H1 (cell line): ENCODE data around the gene CORO7. TPM values are rescaled to one million over a fixed set of nuclear protein-coding genes. Genes with fewer than 3 reads are reported as not detected.

Source experiments
- CTCF ChIA-PET: fragments of 300-600 bp; sonication (Branson Sonifier 250); formaldehyde crosslinking; loops from one replicate; lab custom pipeline; 2021; ENCODE audit not compliant: partially characterized antibody; lab: Charles Lee
- POLR2A ChIA-PET: fragments of 300-600 bp; sonication (Branson Sonifier 250); formaldehyde crosslinking; loops from one replicate; lab custom pipeline; 2021; ENCODE audit warnings: inconsistent platforms; ENCODE audit not compliant: partially characterized antibody; lab: Charles Lee
- DNase-seq, 2 experiments: peaks; one replicate each; pipeline versions ENCODE4 v3.0.0 to v3.0.0-alpha.2; 2010 to 2022; ENCODE audit warnings: low spot score in 2 of 2, low read depth in 1 of 2, mixed read lengths in 1 of 2
- FAIRE-seq: peaks from 2 replicates; lab custom pipeline; 2011; peaks lifted over from hg19 to GRCh38; lab: Jason Lieb, UNC
- H2AFZ ChIP-seq: 2 replicates; pipeline ENCODE4 v1.8.1; 2012; ENCODE audit warnings: low read length, inconsistent platforms
- H2AK5ac ChIP-seq: 2 replicates; pipeline ENCODE4 v1.6.1; 2013; ENCODE audit warnings: low read depth, low read length
- H2BK120ac ChIP-seq: replicated peaks from 2 replicates; pipeline ENCODE3; 2013; ENCODE audit warnings: low read depth, low read length, inconsistent platforms
- H2BK12ac ChIP-seq: 2 replicates; pipeline ENCODE4 v1.6.1; 2013; ENCODE audit warnings: low read depth, low read length
- H2BK15ac ChIP-seq: 2 replicates; pipeline ENCODE4 v1.6.1; 2013; ENCODE audit warnings: low read length
- H2BK20ac ChIP-seq: 2 replicates; pipeline ENCODE4 v1.6.1; 2013; ENCODE audit warnings: low read length
- H2BK5ac ChIP-seq: 2 replicates; pipeline ENCODE4 v1.6.1; 2013; ENCODE audit warnings: low read depth, low read length
- H3K14ac ChIP-seq: 2 replicates; pipeline ENCODE4 v1.6.1; 2013; ENCODE audit warnings: inconsistent platforms; ENCODE audit not compliant: insufficient read length
- H3K18ac ChIP-seq: 2 replicates; pipeline ENCODE4 v1.6.1; 2013; ENCODE audit warnings: low read length; ENCODE audit errors: extremely low read depth
- H3K23ac ChIP-seq: 2 replicates; pipeline ENCODE4 v1.6.1; 2013; ENCODE audit warnings: inconsistent platforms; ENCODE audit not compliant: insufficient read length
- H3K23me2 ChIP-seq: 2 replicates; pipeline ENCODE4 v1.6.1; 2013; ENCODE audit warnings: low read depth, low read length
- H3K27ac ChIP-seq: 2 replicates; pipeline ENCODE4 v1.6.1; 2011; ENCODE audit warnings: low read depth, low read length, inconsistent platforms
- H3K27me3 ChIP-seq, 4 experiments: replicated peaks in 1 of 4; 1 replicate in 1 of 4; 2 replicates in 3 of 4; pipeline versions ENCODE4 v1.6.1 to v1.8.1; 2011 to 2013; ENCODE audit warnings: low read length in 3 of 4, mild to moderate bottlenecking in 3 of 4, inconsistent platforms in 2 of 4, mixed read lengths in 2 of 4, moderate library complexity in 1 of 4; ENCODE audit not compliant: control insufficient read depth in 3 of 4, insufficient read depth in 3 of 4; ENCODE audit errors: extremely low read depth in 1 of 4
- H3K36me3 ChIP-seq, 4 experiments: 2 replicates each; pipeline versions ENCODE4 v1.6.1 to v1.8.1; 2011 to 2013; ENCODE audit warnings: mild to moderate bottlenecking in 4 of 4, low read length in 3 of 4, moderate library complexity in 2 of 4, control low read depth in 1 of 4, inconsistent platforms in 1 of 4; ENCODE audit not compliant: insufficient read depth in 4 of 4, control insufficient read depth in 2 of 4
- H3K4ac ChIP-seq: replicated peaks from 2 replicates; pipeline ENCODE3; 2013; ENCODE audit warnings: low read length, low read depth, mixed read lengths, inconsistent platforms; ENCODE audit not compliant: insufficient read length
- H3K4me1 ChIP-seq, 4 experiments: replicated peaks in 1 of 4; 1 replicate in 1 of 4; 2 replicates in 3 of 4; pipeline versions ENCODE4 v1.6.1 to v1.8.1; 2011 to 2013; ENCODE audit warnings: low read length in 3 of 4, inconsistent platforms in 2 of 4, mixed read lengths in 1 of 4; ENCODE audit not compliant: insufficient read depth in 4 of 4, control insufficient read depth in 3 of 4
- H3K4me2 ChIP-seq, 2 experiments: 2 replicates each; pipeline versions ENCODE4 v1.6.1 to v1.8.1; 2011 to 2013; ENCODE audit warnings: low read depth in 2 of 2, low read length in 2 of 2, control low read depth in 1 of 2, inconsistent platforms in 1 of 2, mild to moderate bottlenecking in 1 of 2; ENCODE audit not compliant: insufficient read depth in 1 of 2
- H3K4me3 ChIP-seq, 4 experiments: fragments of 200-600, 300-600 bp in 1 of 4; sonication (generic), shearing (Covaris generic), sonication (Bioruptor Twin) in 1 of 4; 2 replicates each; pipeline versions ENCODE4 v1.5.1 to v1.8.1; 2011 to 2016; ENCODE audit warnings: low read length in 4 of 4, low read depth in 3 of 4, control low read depth in 2 of 4, inconsistent platforms in 2 of 4, mild to moderate bottlenecking in 2 of 4, mixed read lengths in 1 of 4, moderate library complexity in 1 of 4; ENCODE audit not compliant: insufficient read depth in 2 of 4; ENCODE audit errors: extremely low read depth in 1 of 4
- H3K56ac ChIP-seq: replicated peaks from 2 replicates; pipeline ENCODE3; 2013; ENCODE audit warnings: low read depth, mild to moderate bottlenecking, mixed read lengths, low read length, inconsistent platforms; ENCODE audit not compliant: insufficient read length
- H3K79me1 ChIP-seq: 2 replicates; pipeline ENCODE4 v1.6.1; 2013; ENCODE audit warnings: low read depth, low read length, control low read depth
- H3K79me2 ChIP-seq, 2 experiments: 2 replicates each; pipeline versions ENCODE4 v1.6.1 to v1.8.1; 2012 to 2013; ENCODE audit warnings: low read length in 2 of 2, mild to moderate bottlenecking in 2 of 2, inconsistent platforms in 1 of 2; ENCODE audit not compliant: insufficient read depth in 2 of 2, control insufficient read depth in 1 of 2
- H3K9ac ChIP-seq, 4 experiments: replicated peaks in 1 of 4; 1 replicate in 1 of 4; 2 replicates in 3 of 4; pipeline versions ENCODE4 v1.6.1 to v1.8.1; 2011 to 2013; ENCODE audit warnings: low read depth in 3 of 4, low read length in 3 of 4, control low read depth in 2 of 4, mild to moderate bottlenecking in 2 of 4, moderate library complexity in 2 of 4, inconsistent platforms in 1 of 4; ENCODE audit errors: extremely low read depth in 1 of 4
- H3K9me3 ChIP-seq, 2 experiments: 2 replicates each; pipeline versions ENCODE4 v1.6.1 to v1.8.1; 2012 to 2013; ENCODE audit warnings: mild to moderate bottlenecking in 2 of 2, moderate library complexity in 2 of 2, control low read depth in 1 of 2, inconsistent platforms in 1 of 2, low read depth in 1 of 2, low read length in 1 of 2, mixed read lengths in 1 of 2; ENCODE audit not compliant: insufficient read depth in 2 of 2
- H4K20me1 ChIP-seq, 2 experiments: replicated peaks in 1 of 2; 2 replicates each; pipeline versions ENCODE3 to v1.8.1; 2011 to 2013; ENCODE audit warnings: inconsistent platforms in 2 of 2, low read length in 2 of 2, mild to moderate bottlenecking in 1 of 2; ENCODE audit not compliant: insufficient read depth in 2 of 2, control insufficient read depth in 1 of 2
- H4K5ac ChIP-seq: 2 replicates; pipeline ENCODE4 v1.6.1; 2013; ENCODE audit warnings: low read length, low read depth, mixed read lengths, inconsistent platforms; ENCODE audit not compliant: insufficient read length
- H4K8ac ChIP-seq: 2 replicates; pipeline ENCODE4 v1.8.0; 2013; ENCODE audit warnings: mild to moderate bottlenecking, moderate library complexity, low read length, inconsistent platforms; ENCODE audit not compliant: insufficient read depth; ENCODE audit errors: extremely low read depth
- H4K91ac ChIP-seq: replicated peaks from 2 replicates; pipeline ENCODE3; 2013; ENCODE audit warnings: low read length, mixed read lengths, inconsistent platforms; ENCODE audit not compliant: insufficient read length
- BRCA1 ChIP-seq: IDR thresholded peaks from 2 replicates; pipeline ENCODE4 v1.6.1; 2012; ENCODE audit warnings: low read depth, low read length, improper control_type of control experiment
- PHF8 ChIP-seq: fragments of 200-600 bp; sonication (generic); conservative IDR thresholded peaks from 2 replicates; pipeline ENCODE4 v1.7.1; 2012; ENCODE audit warnings: low read depth, mild to moderate bottlenecking, inconsistent platforms, low read length, moderate library complexity
- SAP30 ChIP-seq: fragments of 300-600 bp; sonication (generic); IDR thresholded peaks from 2 replicates; pipeline ENCODE4 v1.7.1; 2012; ENCODE audit warnings: low read length, moderate library complexity, mild to moderate bottlenecking, inconsistent platforms; ENCODE audit not compliant: insufficient read depth, insufficient replicate concordance
- TBP ChIP-seq: IDR thresholded peaks from 2 replicates; pipeline ENCODE4 v1.6.1; 2011; ENCODE audit warnings: low read depth, low read length, improper control_type of control experiment
- WGBS, 2 experiments: shearing (Covaris generic) in 1 of 2; methylation state at CpG; one replicate each; pipeline versions ENCODE4 v1.1.6 to v1.1.7; 2013 to 2015; ENCODE audit warnings: low lambda C conversion rate in 2 of 2, mixed read lengths in 2 of 2, inconsistent platforms in 1 of 2, low coverage in 1 of 2, missing lambda C conversion rate in 1 of 2; ENCODE audit not compliant: insufficient replicate concordance in 2 of 2, insufficient coverage in 1 of 2, insufficient read length in 1 of 2; ENCODE audit errors: extremely low coverage in 1 of 2, missing lambda C conversion rate in 1 of 2; 5-methylcytosine and 5-hydroxymethylcytosine counted together
- polyA plus RNA-seq, 7 experiments: library from polyadenylated mRNA; depleted of rRNA in 3 of 7; stranded (reverse) in 5 of 7; unstranded in 2 of 7; fragments of >200 nt in 5 of 7; fragments of 200-250 nt in 2 of 7; gene quantifications; 1 replicate in 5 of 7; 2 replicates in 1 of 7; 4 replicates in 1 of 7; pipeline versions ENCODE4 v1.2.1 to v1.2.3, GENCODE V29; 2011 to 2013; ENCODE audit warnings: missing spikeins in 2 of 7, mixed read lengths in 2 of 7
- total RNA-seq: library from RNA; stranded (reverse); fragmentation: NEBNext Ultra II Directional; extraction: Animal tissue kit (Norgen Biotek cat#: 25700); gene quantifications from 2 replicates; pipeline ENCODE4 v1.2.1, GENCODE V29; 2021
- TF ChIP-seq, protein P1 (sequence below): IDR thresholded peaks from 2 replicates; pipeline ENCODE4 v1.6.1; 2011; ENCODE audit warnings: low read length, improper control_type of control experiment

The CORO7 gene
- total and polyA plus RNA-seq, 2 of the 8 experiments (the other 6 are each of a cell fraction or from before 2014, with no cell fraction given) = 25.2 to 29.8 TPM

GRCh38 chr16:4338125-4338582, 78.2 kb downstream of the CORO7 start:
- Histone ChIP-seq H3K9me3 (no peaks in the 10 kb centered on the region), H3K79me1 (no peaks in the 10 kb centered on the region; the same call in none of the 2 replicates), H3K4me1 (no peaks in the 10 kb centered on the region; a peak in 3 of 7 replicates), H3K23ac (no peak overlapping the region), H4K5ac (no peak overlapping the region), H4K20me1 (peaks cover 24 to 25% of the 10 kb centered on the region in 2 experiments), H2BK20ac (no peak overlapping the region), H3K56ac (no peak overlapping the region), H3K18ac (no peak overlapping the region), H2BK12ac (no peak overlapping the region), H3K79me2 (peaks cover 0 to 4% of the 10 kb centered on the region in 2 experiments; a peak in 1 of 4 replicates), H4K8ac (no peak overlapping the region), H3K27me3 (no peaks in the 10 kb centered on the region), H3K4me3 (no peak overlapping the region), H4K91ac (no peak overlapping the region), H3K14ac (no peak overlapping the region), H3K4ac (no peak overlapping the region), H3K4me2 (no peak overlapping the region), H2AK5ac (no peak overlapping the region), H3K27ac (peak overlapping the region; percentile 36; the same call in 1 of the 2 replicates), H2BK5ac (no peak overlapping the region), H3K36me3 (peaks cover 0 to 15% (median 9%) of the 10 kb centered on the region in 4 experiments; a peak in 4 of 8 replicates), H3K23me2 (no peaks in the 10 kb centered on the region), H2BK120ac (no peak overlapping the region), H3K9ac (no peak overlapping the region), H2BK15ac (no peak overlapping the region), H2AFZ (no peak overlapping the region)
- DNase-seq = no peak
- FAIRE-seq = no peak
- TF ChIP-seq, protein P1, sequence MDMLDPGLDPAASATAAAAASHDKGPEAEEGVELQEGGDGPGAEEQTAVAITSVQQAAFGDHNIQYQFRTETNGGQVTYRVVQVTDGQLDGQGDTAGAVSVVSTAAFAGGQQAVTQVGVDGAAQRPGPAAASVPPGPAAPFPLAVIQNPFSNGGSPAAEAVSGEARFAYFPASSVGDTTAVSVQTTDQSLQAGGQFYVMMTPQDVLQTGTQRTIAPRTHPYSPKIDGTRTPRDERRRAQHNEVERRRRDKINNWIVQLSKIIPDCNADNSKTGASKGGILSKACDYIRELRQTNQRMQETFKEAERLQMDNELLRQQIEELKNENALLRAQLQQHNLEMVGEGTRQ = no peak
- TF ChIP-seq BRCA1 (no peak), SAP30 (no peak), PHF8 (no peak), TBP (no peak)
- ChIA-PET CTCF (interaction anchor here (0.6 to 17.1 kb wide), 14 partner anchors 10 to 169 kb away, joined by 4 to 211 read pairs (median 4); partner anchors contain the start of gene PAM16), POLR2A (interaction anchor here (0.7 to 16.2 kb wide), 14 partner anchors 9 to 83 kb away, joined by 3 to 154 read pairs (median 4); partner anchors contain the start of genes GLIS2, PAM16 and TFAP4)
- WGBS, 2 experiments = 91% methylated on average over 9 of the region's 12 CpGs; no CpG with 5 or more reads in 1 of the 2 experiments
